Erythroblast (primary cell): ENCODE measurements around the gene LMBR1.
"Not testable (repeated sequence)": the region's sequence is repeated elsewhere in the genome, so short reads cannot be mapped to it uniquely, and the experiment has no call there.

ENCODE experiments used
- DNase-seq, 2 experiments: peaks; one replicate each; lab custom pipeline; 2025; lab: John Stamatoyannopoulos, UW
- GATA1 ChIP-seq: IDR thresholded peaks from 2 replicates; pipeline ENCODE4 v1.6.1; 2011; ENCODE audit warnings: low read depth, mild to moderate bottlenecking, control low read depth, low read length, moderate library complexity
- POLR2A ChIP-seq: IDR thresholded peaks from 2 replicates; pipeline ENCODE4 v1.6.1; 2011; ENCODE audit warnings: mild to moderate bottlenecking, low read length

Gene LMBR1

GRCh38 chr7:156889746-156890145 is 3.2 kb downstream of the LMBR1 start:
- no peak for DNase-seq
- TF ChIP-seq POLR2A, result no peak
- TF ChIP-seq GATA1, result no peak

DNA sequence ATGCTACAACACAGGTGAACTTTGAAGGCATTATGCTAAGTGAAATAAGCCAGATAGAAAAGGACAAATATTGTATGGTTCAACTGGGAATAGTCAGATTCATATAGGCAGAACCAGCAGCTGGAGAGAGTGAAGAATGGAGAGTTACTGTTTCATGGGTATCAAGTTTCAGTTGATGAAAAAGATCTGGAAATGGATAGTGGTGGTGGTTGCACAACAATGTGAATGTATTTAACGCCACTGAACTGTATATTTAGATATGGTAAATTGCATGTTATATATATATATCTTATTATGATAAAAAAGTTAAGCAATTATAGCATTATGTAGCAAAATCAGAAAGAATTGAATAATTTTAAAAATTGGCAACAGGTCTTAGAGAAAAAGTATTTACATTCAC is 3.9 kb downstream of the LMBR1 start:
- no peak for TF ChIP-seq POLR2A
- no peak for TF ChIP-seq GATA1
- no peak for DNase-seq

GRCh38 chr7:156886020-156886795 is 6.8 kb downstream of the LMBR1 start:
- TF ChIP-seq POLR2A, result no peak
- no peak for TF ChIP-seq GATA1

GRCh38 chr7:156881679-156882078 is 11.3 kb downstream of the LMBR1 start:
- TF ChIP-seq POLR2A, result no peak
- DNase-seq, result no peak

More at GRCh38 chr7:156886020-156886795, 6.8 kb downstream of the LMBR1 start:
- peak in 1 of 2 experiments; percentile 54 for DNase-seq

GRCh38 chr7:156875766-156876165 is 17.2 kb downstream of the LMBR1 start:
- TF ChIP-seq GATA1 (no peak), POLR2A (no peak)
- DNase-seq, result no peak

GRCh38 chr7:156868363-156868762 is 24.6 kb downstream of the LMBR1 start:
- not testable (repeated sequence) for DNase-seq

DNA sequence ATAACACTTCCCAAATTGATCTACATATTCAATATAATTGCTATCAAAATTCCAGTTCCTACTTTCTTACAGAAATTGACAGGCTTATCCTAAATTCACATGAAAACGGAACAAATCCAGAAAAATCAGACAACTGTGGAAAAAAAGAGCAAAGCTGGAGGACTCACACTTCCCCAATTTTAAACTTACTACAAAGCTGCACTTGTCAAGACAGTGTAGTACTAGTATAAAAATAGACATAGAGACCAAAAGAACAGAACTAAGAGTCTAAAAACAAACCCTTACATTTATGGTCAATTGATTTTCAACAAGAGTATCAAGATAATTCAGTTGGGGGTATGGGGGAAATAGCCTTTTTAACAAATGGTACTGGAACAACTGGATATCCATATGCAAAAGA is 27.5 kb downstream of the LMBR1 start:
- no peak for DNase-seq
- TF ChIP-seq GATA1, result no peak
- TF ChIP-seq POLR2A, result no peak

DNA sequence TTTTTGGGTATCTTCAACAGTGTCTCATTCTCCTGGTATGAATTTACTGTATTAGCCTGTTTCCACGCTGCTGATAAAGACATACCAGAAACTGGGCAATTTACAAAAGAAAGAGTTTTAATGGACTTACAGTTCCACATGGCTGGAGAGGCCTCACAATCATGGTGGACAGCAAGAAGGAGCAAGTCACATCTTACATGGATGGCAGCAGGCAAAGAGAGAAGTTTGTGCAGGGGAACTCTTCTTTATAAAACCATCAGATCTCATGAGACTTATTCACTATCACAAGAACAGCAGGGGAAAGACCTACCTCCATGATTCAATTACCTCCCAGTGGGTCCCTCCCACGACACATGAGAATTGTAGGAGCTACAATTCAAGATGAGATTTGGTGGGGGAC is 31.0 kb downstream of the LMBR1 start:
- not testable (repeated sequence) for DNase-seq

DNA sequence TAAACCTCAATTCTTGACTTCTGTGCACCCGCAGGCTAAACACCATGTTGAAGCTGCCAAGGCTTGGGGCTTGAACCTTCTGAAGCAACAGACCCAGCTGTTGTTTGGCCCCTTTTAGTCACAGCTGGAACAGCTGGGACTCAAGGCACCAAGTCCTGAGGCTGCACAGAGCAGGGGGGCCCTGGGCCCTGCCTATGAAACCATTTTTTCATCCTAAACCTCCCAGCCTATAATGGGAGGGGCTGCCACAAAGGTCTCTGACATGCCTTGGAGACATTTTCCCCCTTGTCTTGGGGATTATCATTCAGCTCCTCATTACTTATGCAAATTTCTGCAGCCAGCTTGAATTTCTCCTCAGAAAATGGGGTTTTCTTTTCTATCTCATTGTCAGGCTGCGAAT is 31.8 kb downstream of the LMBR1 start:
- TF ChIP-seq GATA1, result no peak
- TF ChIP-seq POLR2A, result no peak
- no peak for DNase-seq

DNA sequence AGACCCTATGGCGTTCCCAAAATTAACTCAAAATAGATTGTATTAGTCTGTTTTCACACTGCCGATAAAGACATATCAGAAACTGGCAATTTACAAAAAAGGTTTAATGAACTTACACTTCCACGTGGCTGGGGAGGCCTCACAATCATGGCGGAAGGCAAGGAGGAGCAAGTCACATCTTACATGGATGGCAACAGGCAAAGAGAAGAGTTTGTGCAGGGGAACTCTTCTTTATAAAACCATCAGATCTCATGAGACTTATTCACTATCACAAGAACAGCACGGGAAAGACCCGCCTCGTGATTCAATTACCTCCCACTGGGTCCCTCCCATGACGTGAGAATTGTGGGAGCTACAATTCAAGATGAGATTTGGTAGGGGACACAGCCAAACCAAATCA is 32.9 kb downstream of the LMBR1 start:
- DNase-seq, result not testable (repeated sequence)

DNA sequence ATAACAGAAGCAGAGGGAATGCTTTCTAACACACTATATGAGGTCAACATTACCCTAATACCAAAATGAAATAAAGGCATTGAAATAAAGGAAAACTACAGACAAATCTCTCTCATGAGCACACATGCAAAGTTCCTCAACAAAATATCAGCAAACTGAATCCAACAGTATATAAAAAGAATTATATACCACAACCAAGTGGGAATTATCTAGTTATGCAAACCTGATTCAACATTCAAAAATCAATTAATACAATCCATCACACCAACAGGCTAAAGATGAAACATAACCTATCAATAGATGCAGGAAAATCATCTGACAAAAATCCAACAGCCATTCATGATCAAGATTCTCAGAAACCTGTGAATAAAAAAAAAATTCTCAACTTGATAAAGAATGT is 34.5 kb downstream of the LMBR1 start:
- no peak for TF ChIP-seq GATA1
- TF ChIP-seq POLR2A, result no peak

GRCh38 chr7:156857757-156858156 is 35.2 kb downstream of the LMBR1 start:
- TF ChIP-seq GATA1 (no peak), POLR2A (no peak)
- DNase-seq, result no peak

More for the DNA sequence above, 34.5 kb downstream of the LMBR1 start:
- no peak for DNase-seq

- DNase-seq, result no peak
- TF ChIP-seq GATA1 (no peak), POLR2A (no peak)
Measured at GRCh38 chr7:156854654-156855053, 38.3 kb downstream of the LMBR1 start.

DNA sequence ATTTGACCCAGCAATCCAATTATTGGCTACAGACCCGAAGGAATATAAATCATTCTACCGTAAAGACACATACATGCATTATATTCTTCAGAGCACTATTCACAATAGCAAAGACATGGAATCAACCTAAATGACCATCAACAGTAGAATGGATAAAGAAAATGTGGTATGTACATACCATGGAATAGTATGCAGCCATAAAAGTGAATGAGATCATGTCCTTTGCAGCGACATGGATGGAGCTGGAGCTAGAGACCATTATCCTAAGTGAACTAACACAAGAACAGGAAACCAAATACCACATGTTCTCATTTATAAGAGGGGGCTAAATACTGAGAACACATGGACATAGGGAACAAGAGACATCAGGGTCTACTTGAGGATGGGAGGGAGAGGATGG is 44.0 kb downstream of the LMBR1 start:
- TF ChIP-seq GATA1, result no peak
- TF ChIP-seq POLR2A, result no peak
- DNase-seq, result no peak

GRCh38 chr7:156845379-156846101 is 47.4 kb downstream of the LMBR1 start:
- no peak for DNase-seq
- no peak for TF ChIP-seq GATA1
- no peak for TF ChIP-seq POLR2A

- DNase-seq, result not testable (repeated sequence)
Measured at GRCh38 chr7:156843582-156843981, 49.4 kb downstream of the LMBR1 start.
